ENCODE measurements around the gene LY9.

GRCh38 chr1:160807247-160807646, 11.3 kb downstream of the LY9 start:
- TF ChIP-seq CTCF (IDR thresholded peaks at IDR 0.05) (no peak), POLR2A (IDR thresholded peaks at IDR 0.05) (no peak)

Data from lower leg skin (tissue), 3 donors.